HG03025 (cell line): ENCODE results near the gene METTL5.
"Not testable (repeated sequence)": the region's sequence is repeated elsewhere in the genome, so short reads cannot be mapped to it uniquely, and the experiment has no call there.

Experiments used
- ATAC-seq: cut with Tn5 transposase; IDR thresholded peaks from one replicate; pipeline ENCODE4 v1.9.1; 2021; ENCODE audit warnings: mild to moderate bottlenecking, moderate library complexity; ENCODE audit not compliant: unreplicated experiment, low FRiP score

METTL5 gene

GRCh38 chr2:169824373-169825333, at the start of gene METTL5:
Gene METTL5, minus strand, starts transcription at chr2:169824905. Its CDS starts 308 bp downstream, at chr2:169824597.
- peak; percentile 59 for ATAC-seq

GRCh38 chr2:169871994-169872393, 47.3 kb upstream of the METTL5 start:
- ATAC-seq: no peak

GRCh38 chr2:169871369-169871768, 46.7 kb upstream of the METTL5 start:
- not testable (repeated sequence) for ATAC-seq

- no peak for ATAC-seq
Observed at GRCh38 chr2:169868951-169869350, 44.2 kb upstream of the METTL5 start.

GRCh38 chr2:169867579-169867978, 42.9 kb upstream of the METTL5 start:
- ATAC-seq: no peak

- not testable (repeated sequence) for ATAC-seq
Observed at GRCh38 chr2:169866230-169866629, 41.5 kb upstream of the METTL5 start.

GRCh38 chr2:169865492-169865891, 40.8 kb upstream of the METTL5 start:
- no peak for ATAC-seq

- no peak for ATAC-seq
Observed at GRCh38 chr2:169862816-169863215, 38.1 kb upstream of the METTL5 start.

GRCh38 chr2:169860149-169860548, 35.4 kb upstream of the METTL5 start:
- ATAC-seq: no peak

- ATAC-seq: no peak
Observed at GRCh38 chr2:169859423-169859822, 34.7 kb upstream of the METTL5 start.

- not testable (repeated sequence) for ATAC-seq
Observed at GRCh38 chr2:169855281-169856258, 30.9 kb upstream of the METTL5 start.

GRCh38 chr2:169853041-169853668, 28.4 kb upstream of the METTL5 start:
- ATAC-seq: no peak

GRCh38 chr2:169849710-169850109, 25.0 kb upstream of the METTL5 start:
- no peak for ATAC-seq

- not testable (repeated sequence) for ATAC-seq
Observed at GRCh38 chr2:169848959-169849693, 24.4 kb upstream of the METTL5 start.

GRCh38 chr2:169845016-169845415, 20.3 kb upstream of the METTL5 start:
- no peak for ATAC-seq

GRCh38 chr2:169841625-169842024, 16.9 kb upstream of the METTL5 start:
- ATAC-seq: not testable (repeated sequence)

- ATAC-seq: no peak
Observed at GRCh38 chr2:169840747-169841142, 16.0 kb upstream of the METTL5 start.

GRCh38 chr2:169839954-169840746, 15.4 kb upstream of the METTL5 start:
- no peak for ATAC-seq
